Measurements from ENCODE around the gene NPM3. TPM values are rescaled to one million over a fixed set of nuclear protein-coding genes. Genes with fewer than 3 reads are reported as not detected.

The NPM3 gene
- total and polyA plus RNA-seq, 7 donors = 17.8 to 64.9 (median 26.4) TPM

GRCh38 chr10:101775273-101776160 lies 7.7 kb downstream of the NPM3 start, which contains the start of gene FGF8:
Gene FGF8 (minus strand): TSS chr10:101776114. CDS start chr10:101775900, 214 bp downstream.
- peaks cover 0 to 52% (median 43%) of the 10 kb centered on the region in 4 donors for H3K4me1 ChIP-seq
- peak; percentile 59 for DNase-seq
- no peak for TF ChIP-seq CTCF (IDR thresholded peaks at IDR 0.05)
- no peak for TF ChIP-seq EP300 (IDR thresholded peaks at IDR 0.05)
- no peak for TF ChIP-seq POLR2AphosphoS5 (IDR thresholded peaks at IDR 0.05)
- no peak for TF ChIP-seq POLR2A (IDR thresholded peaks at IDR 0.05)
- intact Hi-C loops (cut with DNase I) = no loop called here
- WGBS, 2 donors = 2% methylated on average over 98 of the region's 98 CpGs
- peaks cover 48 to 95% (median 79%) of the 10 kb centered on the region in 3 donors for H3K27me3 ChIP-seq
- H3K9me3 ChIP-seq = no peaks in the 10 kb centered on the region
- H3K27ac ChIP-seq = no peak within 1 kb of the TSS
- no peaks in the 10 kb centered on the region for H3K36me3 ChIP-seq
- H3K4me3 ChIP-seq = peak within 1 kb of the TSS in 3 of 4 donors; percentile 10 to 39 (median 32)

DNA sequence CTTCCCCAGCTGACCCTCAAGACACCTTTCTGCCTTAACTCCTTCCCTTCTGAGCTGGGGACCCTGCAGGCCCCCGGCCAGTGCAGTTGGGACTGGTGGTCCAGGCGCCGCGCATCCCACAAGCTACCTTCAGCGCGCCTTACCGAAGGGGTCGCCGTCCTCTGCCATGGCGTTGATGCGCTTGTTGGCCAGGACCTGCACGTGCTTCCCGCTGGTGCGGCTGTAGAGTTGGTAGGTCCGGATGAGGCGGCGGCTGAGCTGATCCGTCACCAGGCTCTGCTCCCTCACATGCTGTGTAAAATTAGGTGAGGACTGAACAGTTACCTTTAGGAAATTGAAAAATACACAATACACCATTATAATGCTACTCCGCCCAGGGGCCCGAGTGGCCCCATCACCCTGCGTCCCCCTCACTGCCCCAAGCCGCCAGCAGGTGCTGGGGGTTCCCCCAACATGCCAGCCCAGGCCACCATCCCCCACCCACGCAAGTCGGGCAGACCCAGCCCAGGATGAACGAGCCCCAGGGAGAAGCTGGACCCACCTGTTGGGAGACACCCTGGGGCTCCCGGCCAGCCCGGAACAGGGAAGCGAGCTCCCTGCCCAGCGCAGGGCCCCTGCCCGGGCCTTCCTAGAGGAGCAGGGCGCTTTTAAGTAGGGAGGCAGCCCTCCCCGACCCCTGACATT lies 8.5 kb downstream of the NPM3 start:
- Histone ChIP-seq H3K27me3 (peaks cover 48 to 99% (median 84%) of the 10 kb centered on the region in 3 donors), H3K9me3 (no peaks in the 10 kb centered on the region), H3K4me3 (no peak overlapping the region), H3K36me3 (no peaks in the 10 kb centered on the region), H3K4me1 (peaks cover 0 to 44% (median 35%) of the 10 kb centered on the region in 4 donors), H3K27ac (no peak overlapping the region)
- peak; percentile 54 for DNase-seq
- intact Hi-C loops (cut with DNase I) = no loop called here
- WGBS, 2 donors = 7 to 8% methylated on average over 32 of the region's 32 CpGs
- TF ChIP-seq EP300 (IDR thresholded peaks at IDR 0.05) = no peak
- no peak for TF ChIP-seq CTCF (IDR thresholded peaks at IDR 0.05)
- no peak for TF ChIP-seq POLR2AphosphoS5 (IDR thresholded peaks at IDR 0.05)
- TF ChIP-seq POLR2A (IDR thresholded peaks at IDR 0.05) = no peak

DNA sequence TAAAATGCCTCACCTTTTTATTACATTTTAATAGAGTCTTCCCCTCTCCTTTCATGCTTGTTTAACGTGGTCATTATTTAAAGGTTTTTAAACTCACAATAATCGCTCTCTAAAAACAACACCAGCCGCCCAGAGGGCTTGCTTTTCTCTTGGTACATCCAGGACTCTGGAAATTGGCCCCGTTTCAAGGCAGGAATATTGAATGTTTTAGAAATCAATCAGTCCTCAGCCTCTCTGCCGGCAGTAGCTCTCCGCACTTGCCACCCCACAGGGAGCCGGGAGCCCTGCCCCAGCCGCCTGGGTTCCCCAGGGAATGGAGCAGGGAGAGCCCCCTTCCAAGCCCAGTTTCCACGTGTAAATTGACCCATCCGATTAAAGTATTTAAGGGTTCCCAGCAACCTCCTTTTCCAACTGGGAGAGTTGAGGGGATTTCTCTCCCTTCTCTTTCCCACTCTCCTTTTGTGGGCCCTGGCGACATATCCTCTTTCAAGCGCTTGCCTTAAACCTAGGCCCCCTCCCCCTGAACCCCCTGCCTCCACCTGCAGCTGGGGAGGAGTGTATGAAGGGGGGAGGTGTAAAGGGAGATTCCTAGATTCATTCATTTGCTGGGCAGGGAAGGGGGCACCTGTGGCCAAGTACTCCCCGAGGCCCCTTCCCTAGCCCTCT lies 9.2 kb downstream of the NPM3 start:
- peaks cover 48 to 99% (median 91%) of the 10 kb centered on the region in 3 donors for H3K27me3 ChIP-seq
- TF ChIP-seq POLR2AphosphoS5 (IDR thresholded peaks at IDR 0.05) (no peak), CTCF (IDR thresholded peaks at IDR 0.05) (no peak), POLR2A (IDR thresholded peaks at IDR 0.05) (no peak), EP300 (IDR thresholded peaks at IDR 0.05) (no peak)
- WGBS, 2 donors = 15% methylated on average over 13 of the region's 13 CpGs
- intact Hi-C loops (cut with DNase I) = no loop called here
- H3K4me1 ChIP-seq = peaks cover 0 to 37% (median 28%) of the 10 kb centered on the region in 4 donors
- no peaks in the 10 kb centered on the region for H3K36me3 ChIP-seq
- H3K9me3 ChIP-seq = no peaks in the 10 kb centered on the region
- no peak overlapping the region for H3K4me3 ChIP-seq
- peak; percentile 48 for DNase-seq
- H3K27ac ChIP-seq = no peak overlapping the region

DNA sequence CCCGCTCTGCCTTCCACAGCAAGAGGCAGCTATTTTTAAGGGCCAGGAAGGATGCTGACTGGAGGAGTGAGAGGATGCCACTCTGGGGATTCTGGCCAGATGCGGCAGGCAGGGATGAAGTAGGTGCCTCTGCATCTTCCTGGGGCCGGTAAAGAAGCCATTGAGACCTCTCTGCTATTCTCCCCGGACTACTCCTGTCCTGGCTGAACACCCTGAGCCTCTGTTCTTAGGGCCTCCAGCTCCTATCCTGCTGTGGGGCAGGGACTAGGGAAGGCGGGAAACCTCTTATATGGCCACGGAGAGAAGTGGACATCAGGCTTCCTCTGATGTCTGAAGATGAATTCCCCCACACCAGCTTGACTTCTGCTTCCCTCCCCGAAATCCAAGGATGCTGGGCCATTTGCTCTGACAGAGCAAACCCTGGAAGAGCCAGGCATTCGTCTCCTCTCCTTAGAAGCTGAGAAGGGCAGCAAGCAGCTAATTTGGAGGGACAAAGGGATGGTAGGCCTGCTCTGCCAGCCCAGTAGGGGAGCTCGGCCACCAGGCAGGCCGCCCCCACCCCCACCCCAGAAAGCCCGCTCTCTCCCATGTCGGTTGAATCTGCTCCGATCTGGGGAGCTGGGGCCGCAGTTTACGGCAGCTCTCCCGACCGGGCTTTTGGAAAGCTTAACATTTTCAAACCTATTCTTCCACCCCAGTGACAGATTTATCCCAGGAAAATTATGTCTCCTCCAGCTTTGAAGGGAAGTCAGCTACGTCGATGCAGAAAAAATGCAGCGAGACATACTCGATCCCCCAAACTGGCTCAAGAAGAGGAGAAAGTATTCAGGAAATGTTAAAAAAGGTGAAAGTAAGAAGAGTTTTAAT lies 10.1 kb downstream of the NPM3 start:
- TF ChIP-seq CTCF (IDR thresholded peaks at IDR 0.05) = no peak
- no peak for TF ChIP-seq POLR2A (IDR thresholded peaks at IDR 0.05)
- no peak for TF ChIP-seq EP300 (IDR thresholded peaks at IDR 0.05)
- TF ChIP-seq POLR2AphosphoS5 (IDR thresholded peaks at IDR 0.05) = no peak
- H3K9me3 ChIP-seq = no peaks in the 10 kb centered on the region
- H3K27ac ChIP-seq = no peak overlapping the region
- DNase-seq = peak; percentile 43
- H3K27me3 ChIP-seq = peaks cover 46 to 99% (median 85%) of the 10 kb centered on the region in 3 donors
- H3K4me1 ChIP-seq = peaks cover 0 to 29% (median 22%) of the 10 kb centered on the region in 4 donors
- H3K4me3 ChIP-seq = no peak overlapping the region
- intact Hi-C loops (cut with DNase I) = no loop called here
- H3K36me3 ChIP-seq = no peaks in the 10 kb centered on the region
- 24 to 36% methylated on average over 21 of the region's 21 CpGs for WGBS, 2 donors

Measured in sigmoid colon (tissue), 7 donors.